A673 (cell line): Measurements from ENCODE around the gene DNAH10.

Source experiments
- EZH2 ChIP-seq: fragments of 200-600 bp; sonication (generic); IDR thresholded peaks from 2 replicates; pipeline ENCODE4 v1.6.1; 2017; ENCODE audit warnings: borderline replicate concordance, low read depth, mild to moderate bottlenecking, mixed read lengths, antibody characterized with exemption, low read length; ENCODE audit not compliant: poor library complexity, severe bottlenecking
- TF ChIP-seq, protein P1 (sequence below): fragments of 300-800, 200-600 bp; sonication (generic); conservative IDR thresholded peaks from 2 replicates; pipeline ENCODE4 v1.5.1; 2017; ENCODE audit warnings: low read depth, mild to moderate bottlenecking, antibody characterized with exemption, low read length, moderate library complexity, mixed read lengths

DNA sequence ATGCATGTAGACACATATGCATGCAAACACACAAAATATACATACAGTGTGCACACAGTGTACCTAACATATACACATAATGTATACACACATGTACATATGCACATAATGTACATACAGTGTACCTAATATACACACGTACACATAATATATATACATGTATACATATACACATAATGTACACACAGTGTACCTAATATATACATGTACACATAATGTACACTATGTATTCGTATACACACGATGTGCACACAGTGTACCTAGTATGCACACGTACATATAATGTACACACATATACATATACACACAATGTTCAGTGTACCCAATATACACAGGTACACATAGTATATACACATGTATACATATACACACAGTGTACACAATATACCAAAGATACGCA lies 70.0 kb downstream of the DNAH10 start:
- TF ChIP-seq, protein P1, sequence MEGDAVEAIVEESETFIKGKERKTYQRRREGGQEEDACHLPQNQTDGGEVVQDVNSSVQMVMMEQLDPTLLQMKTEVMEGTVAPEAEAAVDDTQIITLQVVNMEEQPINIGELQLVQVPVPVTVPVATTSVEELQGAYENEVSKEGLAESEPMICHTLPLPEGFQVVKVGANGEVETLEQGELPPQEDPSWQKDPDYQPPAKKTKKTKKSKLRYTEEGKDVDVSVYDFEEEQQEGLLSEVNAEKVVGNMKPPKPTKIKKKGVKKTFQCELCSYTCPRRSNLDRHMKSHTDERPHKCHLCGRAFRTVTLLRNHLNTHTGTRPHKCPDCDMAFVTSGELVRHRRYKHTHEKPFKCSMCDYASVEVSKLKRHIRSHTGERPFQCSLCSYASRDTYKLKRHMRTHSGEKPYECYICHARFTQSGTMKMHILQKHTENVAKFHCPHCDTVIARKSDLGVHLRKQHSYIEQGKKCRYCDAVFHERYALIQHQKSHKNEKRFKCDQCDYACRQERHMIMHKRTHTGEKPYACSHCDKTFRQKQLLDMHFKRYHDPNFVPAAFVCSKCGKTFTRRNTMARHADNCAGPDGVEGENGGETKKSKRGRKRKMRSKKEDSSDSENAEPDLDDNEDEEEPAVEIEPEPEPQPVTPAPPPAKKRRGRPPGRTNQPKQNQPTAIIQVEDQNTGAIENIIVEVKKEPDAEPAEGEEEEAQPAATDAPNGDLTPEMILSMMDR, result no peak
- TF ChIP-seq EZH2, result no peak
